Activated CD4-positive, alpha-beta T cell treated with anti-CD3 and anti-CD28 coated beads, Interleukin-2, amount 10 ng/mL, durations not matched to agents 24 days and 14 days (primary cell): ENCODE measurements around the gene TLCD5. TPM values are rescaled to one million over a fixed set of nuclear protein-coding genes. Genes with fewer than 3 reads are reported as not detected.

Experiments
- DNase-seq: peaks from one replicate; pipeline ENCODE4 v3.0.0; 2022
- H3K27ac Mint-ChIP-seq: one replicate; pipeline ENCODE4 v1.8.0; 2022; ENCODE audit warnings: mild to moderate bottlenecking, mixed read lengths
- H3K27me3 Mint-ChIP-seq: one replicate; pipeline ENCODE4 v1.8.0; 2022; ENCODE audit warnings: mixed read lengths
- H3K36me3 Mint-ChIP-seq: one replicate; pipeline ENCODE4 v1.8.0; 2022; ENCODE audit warnings: low read depth, mild to moderate bottlenecking, mixed read lengths
- H3K4me1 Mint-ChIP-seq: one replicate; pipeline ENCODE4 v1.8.0; 2021; ENCODE audit warnings: mixed read lengths
- H3K4me3 Mint-ChIP-seq: one replicate; pipeline ENCODE4 v1.8.0; 2022; ENCODE audit warnings: mild to moderate bottlenecking, moderate library complexity, mixed read lengths
- H3K9me3 Mint-ChIP-seq: one replicate; pipeline ENCODE4 v1.8.0; 2021; ENCODE audit warnings: mixed read lengths
- intact Hi-C: fragments of 100-400 bp; cut with micrococcal nuclease; formaldehyde crosslinking; loops from one replicate; pipeline ENCODE4 v1.15.1; 2023
- total RNA-seq: library from RNA; stranded (reverse); gene quantifications from 2 replicates; pipeline ENCODE4 v1.2.3, GENCODE V29; 2022

The TLCD5 gene
- total RNA-seq, 1 donor from 2014 or later, result 1.2 TPM

GRCh38 chr11:120326228-120326627, 1.1 kb downstream of the TLCD5 start:
- DNase-seq, result no peak
- peaks cover 6% of the 10 kb centered on the region for H3K9me3 Mint-ChIP-seq
- intact Hi-C loops, result no loop called here
- H3K36me3 Mint-ChIP-seq, result no peaks in the 10 kb centered on the region
- peaks cover 8% of the 10 kb centered on the region for H3K4me1 Mint-ChIP-seq
- H3K27ac Mint-ChIP-seq, result no peak overlapping the region
- peaks cover 63% of the 10 kb centered on the region for H3K27me3 Mint-ChIP-seq
- peak overlapping the region; percentile 55 for H3K4me3 Mint-ChIP-seq

GRCh38 chr11:120326845-120327281, 1.8 kb downstream of the TLCD5 start:
- Mint-ChIP-seq H3K27ac (no peak overlapping the region), H3K27me3 (peaks cover 65% of the 10 kb centered on the region), H3K36me3 (no peaks in the 10 kb centered on the region), H3K4me3 (no peak overlapping the region), H3K9me3 (peaks cover 6% of the 10 kb centered on the region), H3K4me1 (peaks cover 8% of the 10 kb centered on the region)
- intact Hi-C loops, result no loop called here
- no peak for DNase-seq

DNA sequence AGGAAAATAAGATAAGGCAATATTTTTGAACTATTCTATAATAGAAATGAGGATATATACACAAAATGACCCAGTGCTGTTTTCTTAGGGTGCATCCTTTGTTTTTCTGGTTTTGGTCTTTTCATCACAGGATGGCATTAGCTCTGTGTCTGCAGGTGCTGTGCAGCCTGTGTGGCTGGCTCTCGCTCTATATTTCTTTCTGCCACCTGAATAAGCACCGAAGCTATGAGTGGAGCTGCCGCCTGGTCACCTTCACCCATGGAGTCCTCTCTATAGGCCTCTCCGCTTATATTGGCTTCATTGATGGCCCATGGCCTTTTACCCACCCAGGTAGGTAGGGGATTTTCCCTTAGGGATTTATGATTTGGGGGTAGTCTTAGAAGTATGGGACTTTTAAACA, 2.2 kb downstream of the TLCD5 start:
- H3K9me3 Mint-ChIP-seq, result peaks cover 6% of the 10 kb centered on the region
- H3K36me3 Mint-ChIP-seq, result no peaks in the 10 kb centered on the region
- peaks cover 66% of the 10 kb centered on the region for H3K27me3 Mint-ChIP-seq
- no peak overlapping the region for H3K27ac Mint-ChIP-seq
- H3K4me3 Mint-ChIP-seq, result no peak overlapping the region
- H3K4me1 Mint-ChIP-seq, result peaks cover 8% of the 10 kb centered on the region
- DNase-seq, result no peak
- intact Hi-C loops, result no loop called here

DNA sequence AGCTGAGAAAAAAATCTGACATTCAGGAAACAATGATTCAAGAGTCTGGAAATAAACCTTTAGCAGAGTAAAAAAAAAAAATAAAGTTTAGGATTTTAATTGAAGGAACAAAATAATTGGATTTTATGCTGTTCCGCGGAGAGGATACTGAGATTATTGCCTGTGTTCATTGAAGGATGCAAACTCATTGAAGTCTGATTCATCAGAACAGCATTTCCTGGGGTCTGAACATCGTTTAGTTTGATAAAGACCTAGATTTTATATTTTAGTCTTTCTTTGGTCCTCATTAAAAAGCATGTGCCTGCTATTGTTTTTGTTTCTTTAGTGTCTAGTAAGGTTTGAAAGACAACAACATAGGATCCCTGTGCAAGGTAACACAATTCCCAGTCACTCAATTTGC, 4.5 kb downstream of the TLCD5 start:
- H3K36me3 Mint-ChIP-seq, result no peaks in the 10 kb centered on the region
- H3K27me3 Mint-ChIP-seq, result peaks cover 57% of the 10 kb centered on the region
- peaks cover 8% of the 10 kb centered on the region for H3K4me1 Mint-ChIP-seq
- peaks cover 6% of the 10 kb centered on the region for H3K9me3 Mint-ChIP-seq
- no peak for DNase-seq
- no peak overlapping the region for H3K27ac Mint-ChIP-seq
- intact Hi-C loops, result no loop called here
- no peak overlapping the region for H3K4me3 Mint-ChIP-seq

DNA sequence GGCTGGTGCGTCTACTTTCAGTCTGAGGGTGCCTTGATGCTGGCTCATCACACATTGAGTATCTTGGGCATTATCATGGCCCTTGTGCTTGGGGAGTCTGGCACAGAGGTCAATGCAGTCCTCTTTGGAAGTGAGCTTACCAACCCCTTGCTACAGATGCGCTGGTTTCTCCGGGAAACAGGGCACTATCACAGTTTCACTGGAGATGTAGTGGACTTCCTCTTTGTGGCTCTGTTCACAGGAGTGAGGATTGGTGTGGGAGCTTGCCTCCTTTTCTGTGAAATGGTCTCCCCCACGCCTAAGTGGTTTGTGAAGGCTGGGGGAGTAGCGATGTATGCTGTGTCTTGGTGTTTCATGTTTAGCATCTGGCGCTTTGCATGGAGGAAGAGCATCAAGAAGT, 4.9 kb downstream of the TLCD5 start:
- Mint-ChIP-seq H3K36me3 (no peaks in the 10 kb centered on the region), H3K9me3 (peaks cover 6% of the 10 kb centered on the region), H3K4me1 (peaks cover 7% of the 10 kb centered on the region), H3K27ac (no peak overlapping the region), H3K27me3 (peaks cover 54% of the 10 kb centered on the region), H3K4me3 (no peak overlapping the region)
- intact Hi-C loops, result loop anchor here (10.0 kb wide), 2 partner anchors 475 to 865 kb away; no protein-coding TSS in a partner anchor
- no peak for DNase-seq

- Mint-ChIP-seq H3K27ac (no peak overlapping the region), H3K4me1 (peaks cover 6% of the 10 kb centered on the region), H3K27me3 (peaks cover 47% of the 10 kb centered on the region), H3K9me3 (peaks cover 6% of the 10 kb centered on the region), H3K36me3 (no peaks in the 10 kb centered on the region), H3K4me3 (no peak overlapping the region)
- no peak for DNase-seq
- intact Hi-C loops, result loop anchor here (10.0 kb wide), 2 partner anchors 473 to 863 kb away; no protein-coding TSS in a partner anchor
Measured at GRCh38 chr11:120331301-120331996, 6.3 kb downstream of the TLCD5 start.

- no peak for DNase-seq
- H3K4me1 Mint-ChIP-seq, result peaks cover 16% of the 10 kb centered on the region
- peaks cover 46% of the 10 kb centered on the region for H3K27me3 Mint-ChIP-seq
- no peak overlapping the region for H3K27ac Mint-ChIP-seq
- H3K4me3 Mint-ChIP-seq, result no peak overlapping the region
- peaks cover 6% of the 10 kb centered on the region for H3K9me3 Mint-ChIP-seq
- intact Hi-C loops, result loop anchor here (10.0 kb wide), 2 partner anchors 472 to 862 kb away; no protein-coding TSS in a partner anchor
- peaks cover 6% of the 10 kb centered on the region for H3K36me3 Mint-ChIP-seq
Measured at GRCh38 chr11:120332822-120333716, 8.0 kb downstream of the TLCD5 start.

DNA sequence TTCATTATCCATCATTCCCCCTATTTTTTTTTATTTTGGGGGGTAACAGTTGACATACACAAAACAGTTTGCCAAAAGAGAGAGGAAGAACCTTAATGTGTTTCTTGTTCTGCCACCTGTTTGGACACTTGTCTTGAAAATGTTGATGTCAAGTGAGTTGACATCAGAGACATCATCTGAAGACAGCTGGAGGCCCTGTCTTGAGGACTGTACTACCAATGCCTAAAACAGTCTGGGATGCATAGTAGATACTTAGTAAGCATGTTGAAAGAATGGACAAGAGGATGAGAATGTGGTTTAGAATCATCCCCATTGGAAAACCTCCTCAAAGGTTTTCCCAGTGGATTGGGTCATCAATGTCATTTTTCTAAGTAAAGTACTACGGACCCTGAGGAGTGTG, 8.7 kb downstream of the TLCD5 start:
- Mint-ChIP-seq H3K4me3 (no peak overlapping the region), H3K36me3 (peaks cover 6% of the 10 kb centered on the region), H3K27ac (no peak overlapping the region), H3K4me1 (peaks cover 18% of the 10 kb centered on the region), H3K9me3 (no peaks in the 10 kb centered on the region), H3K27me3 (peaks cover 48% of the 10 kb centered on the region)
- DNase-seq, result no peak
- intact Hi-C loops, result loop anchor here (10.0 kb wide), 2 partner anchors 471 to 861 kb away; no protein-coding TSS in a partner anchor

- H3K36me3 Mint-ChIP-seq, result peaks cover 6% of the 10 kb centered on the region
- DNase-seq, result no peak
- peaks cover 20% of the 10 kb centered on the region for H3K4me1 Mint-ChIP-seq
- intact Hi-C loops, result loop anchor here (10.0 kb wide), 2 partner anchors 470 to 860 kb away; no protein-coding TSS in a partner anchor
- no peak overlapping the region for H3K4me3 Mint-ChIP-seq
- no peak overlapping the region for H3K27ac Mint-ChIP-seq
- H3K27me3 Mint-ChIP-seq, result peaks cover 46% of the 10 kb centered on the region
- no peaks in the 10 kb centered on the region for H3K9me3 Mint-ChIP-seq
Measured at GRCh38 chr11:120334332-120334731, 9.2 kb downstream of the TLCD5 start.

GRCh38 chr11:120334894-120335462, 9.9 kb downstream of the TLCD5 start:
- Mint-ChIP-seq H3K27me3 (peaks cover 49% of the 10 kb centered on the region), H3K36me3 (peaks cover 6% of the 10 kb centered on the region), H3K27ac (peak overlapping the region; percentile 70), H3K4me3 (peak overlapping the region; percentile 68), H3K4me1 (peaks cover 27% of the 10 kb centered on the region), H3K9me3 (no peaks in the 10 kb centered on the region)
- peak; percentile 90 for DNase-seq
- intact Hi-C loops, result loop anchor here (1.0 to 10.0 kb wide), 3 partner anchors 350 to 860 kb away; no protein-coding TSS in a partner anchor

DNA sequence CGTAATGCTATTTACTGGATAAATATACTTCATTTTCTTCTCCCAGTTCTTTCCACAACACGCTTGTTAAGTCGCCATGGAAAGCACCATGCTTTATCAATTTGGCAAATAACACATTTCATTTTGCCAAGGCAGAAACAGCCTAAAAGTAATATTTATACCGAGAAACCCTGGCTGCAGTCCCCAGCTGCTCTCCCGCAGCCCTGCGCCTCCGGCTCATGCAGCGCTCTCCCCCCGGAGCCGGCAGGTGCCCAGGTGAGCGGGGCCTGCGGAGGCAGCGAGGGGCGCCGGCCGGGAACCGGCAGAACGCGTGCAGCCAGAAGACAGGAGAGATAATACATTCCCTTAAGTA, 10.4 kb downstream of the TLCD5 start:
- DNase-seq, result no peak
- H3K4me3 Mint-ChIP-seq, result peak overlapping the region; percentile 68
- no peaks in the 10 kb centered on the region for H3K9me3 Mint-ChIP-seq
- H3K27ac Mint-ChIP-seq, result no peak overlapping the region
- peaks cover 29% of the 10 kb centered on the region for H3K4me1 Mint-ChIP-seq
- intact Hi-C loops, result loop anchor here (1.0 to 10.0 kb wide), 3 partner anchors 350 to 859 kb away; no protein-coding TSS in a partner anchor
- H3K36me3 Mint-ChIP-seq, result peaks cover 6% of the 10 kb centered on the region
- peaks cover 50% of the 10 kb centered on the region for H3K27me3 Mint-ChIP-seq

- intact Hi-C loops, result loop anchor here (1.0 to 10.0 kb wide), 4 partner anchors 97 to 859 kb away; no protein-coding TSS in a partner anchor
- peak within 1 kb of the TSS; percentile 96 for H3K4me3 Mint-ChIP-seq
- H3K27ac Mint-ChIP-seq, result peak within 1 kb of the TSS; percentile 87
- DNase-seq, result peak; percentile 92
- peaks cover 6% of the 10 kb centered on the region for H3K36me3 Mint-ChIP-seq
- H3K4me1 Mint-ChIP-seq, result peaks cover 30% of the 10 kb centered on the region
- peaks cover 52% of the 10 kb centered on the region for H3K27me3 Mint-ChIP-seq
- H3K9me3 Mint-ChIP-seq, result no peaks in the 10 kb centered on the region
Measured at GRCh38 chr11:120335908-120336640, 11.0 kb downstream of the TLCD5 start, which contains the start of gene ARHGEF12. Gene ARHGEF12, plus strand, starts transcription at chr11:120336413. Its CDS starts 831 bp downstream, at chr11:120337244.
